ENCODE measurements around the gene ARHGAP6.
"Not testable (repeated sequence)": the region's sequence is repeated elsewhere in the genome, so short reads cannot be mapped to it uniquely, and the experiment has no call there.

ARHGAP6 gene

GRCh38 chrX:11241720-11242119 is 424.0 kb downstream of the ARHGAP6 start:
- H3K4me1 ChIP-seq (ENCODE audit: control insufficient read depth in 1 of 2, insufficient read depth in 2 of 2, low read length in 2 of 2) = no peaks in the 10 kb centered on the region
- no peak overlapping the region for H3K4me3 ChIP-seq (ENCODE audit: low read depth in 1 of 2, low read length in 2 of 2)
- no peak overlapping the region for H3K27ac ChIP-seq (ENCODE audit: low read depth, low read length)
- no peaks in the 10 kb centered on the region for H3K36me3 ChIP-seq (ENCODE audit: control insufficient read depth in 1 of 2, insufficient read depth in 2 of 2, low read length in 2 of 2)
- no peaks in the 10 kb centered on the region for H3K27me3 ChIP-seq (ENCODE audit: control insufficient read depth in 1 of 2, insufficient read depth in 2 of 2, low read length in 2 of 2)
- H3K9me3 ChIP-seq (ENCODE audit: control insufficient read depth in 1 of 2, low read length in 2 of 2) = no peaks in the 10 kb centered on the region
- no peak overlapping the region for H3K9ac ChIP-seq (ENCODE audit: low read depth in 1 of 2, low read length in 2 of 2)

- H3K9ac ChIP-seq (ENCODE audit: low read depth in 1 of 2, low read length in 2 of 2) = no peak overlapping the region
- H3K4me1 ChIP-seq (ENCODE audit: control insufficient read depth in 1 of 2, insufficient read depth in 2 of 2, low read length in 2 of 2) = no peaks in the 10 kb centered on the region
- H3K36me3 ChIP-seq (ENCODE audit: control insufficient read depth in 1 of 2, insufficient read depth in 2 of 2, low read length in 2 of 2) = no peaks in the 10 kb centered on the region
- H3K27ac ChIP-seq (ENCODE audit: low read depth, low read length) = no peak overlapping the region
- no peaks in the 10 kb centered on the region for H3K27me3 ChIP-seq (ENCODE audit: control insufficient read depth in 1 of 2, insufficient read depth in 2 of 2, low read length in 2 of 2)
- H3K4me3 ChIP-seq (ENCODE audit: low read depth in 1 of 2, low read length in 2 of 2) = no peak overlapping the region
- H3K9me3 ChIP-seq (ENCODE audit: control insufficient read depth in 1 of 2, low read length in 2 of 2) = no peaks in the 10 kb centered on the region
These were observed 426.5 kb downstream of the ARHGAP6 start for GRCh38 chrX:11239230-11239629.

GRCh38 chrX:11235377-11235776 is 430.3 kb downstream of the ARHGAP6 start:
- H3K27ac ChIP-seq (ENCODE audit: low read depth, low read length); H3K4me1 ChIP-seq (ENCODE audit: control insufficient read depth in 1 of 2, insufficient read depth in 2 of 2, low read length in 2 of 2); H3K4me3 ChIP-seq (ENCODE audit: low read depth in 1 of 2, low read length in 2 of 2); H3K27me3 ChIP-seq (ENCODE audit: control insufficient read depth in 1 of 2, insufficient read depth in 2 of 2, low read length in 2 of 2); H3K36me3 ChIP-seq (ENCODE audit: control insufficient read depth in 1 of 2, insufficient read depth in 2 of 2, low read length in 2 of 2); H3K9ac ChIP-seq (ENCODE audit: low read depth in 1 of 2, low read length in 2 of 2); H3K9me3 ChIP-seq (ENCODE audit: control insufficient read depth in 1 of 2, low read length in 2 of 2): not testable (repeated sequence)

- H3K36me3 ChIP-seq (ENCODE audit: control insufficient read depth in 1 of 2, insufficient read depth in 2 of 2, low read length in 2 of 2) = no peaks in the 10 kb centered on the region
- no peak overlapping the region for H3K27ac ChIP-seq (ENCODE audit: low read depth, low read length)
- H3K4me3 ChIP-seq (ENCODE audit: low read depth in 1 of 2, low read length in 2 of 2) = no peak overlapping the region
- H3K27me3 ChIP-seq (ENCODE audit: control insufficient read depth in 1 of 2, insufficient read depth in 2 of 2, low read length in 2 of 2) = no peaks in the 10 kb centered on the region
- H3K9me3 ChIP-seq (ENCODE audit: control insufficient read depth in 1 of 2, low read length in 2 of 2) = no peaks in the 10 kb centered on the region
- no peak overlapping the region for H3K9ac ChIP-seq (ENCODE audit: low read depth in 1 of 2, low read length in 2 of 2)
- H3K4me1 ChIP-seq (ENCODE audit: control insufficient read depth in 1 of 2, insufficient read depth in 2 of 2, low read length in 2 of 2) = no peaks in the 10 kb centered on the region
These were observed 450.4 kb downstream of the ARHGAP6 start for GRCh38 chrX:11215191-11215921.

- no peaks in the 10 kb centered on the region for H3K4me1 ChIP-seq (ENCODE audit: control insufficient read depth in 1 of 2, insufficient read depth in 2 of 2, low read length in 2 of 2)
- no peak overlapping the region for H3K9ac ChIP-seq (ENCODE audit: low read depth in 1 of 2, low read length in 2 of 2)
- H3K9me3 ChIP-seq (ENCODE audit: control insufficient read depth in 1 of 2, low read length in 2 of 2) = no peaks in the 10 kb centered on the region
- H3K27me3 ChIP-seq (ENCODE audit: control insufficient read depth in 1 of 2, insufficient read depth in 2 of 2, low read length in 2 of 2) = no peaks in the 10 kb centered on the region
- no peaks in the 10 kb centered on the region for H3K36me3 ChIP-seq (ENCODE audit: control insufficient read depth in 1 of 2, insufficient read depth in 2 of 2, low read length in 2 of 2)
- no peak overlapping the region for H3K27ac ChIP-seq (ENCODE audit: low read depth, low read length)
- no peak overlapping the region for H3K4me3 ChIP-seq (ENCODE audit: low read depth in 1 of 2, low read length in 2 of 2)
These were observed 451.2 kb downstream of the ARHGAP6 start for GRCh38 chrX:11214346-11215190.

- no peak overlapping the region for H3K4me3 ChIP-seq (ENCODE audit: low read depth in 1 of 2, low read length in 2 of 2)
These were observed 453.0 kb downstream of the ARHGAP6 start for GRCh38 chrX:11212741-11213140.

GRCh38 chrX:11210415-11210801 is 455.3 kb downstream of the ARHGAP6 start:
- Histone ChIP-seq H3K9ac (ENCODE audit: low read depth in 1 of 2, low read length in 2 of 2) (no peak overlapping the region), H3K9me3 (ENCODE audit: control insufficient read depth in 1 of 2, low read length in 2 of 2) (no peaks in the 10 kb centered on the region), H3K27ac (ENCODE audit: low read depth, low read length) (no peak overlapping the region), H3K4me1 (ENCODE audit: control insufficient read depth in 1 of 2, insufficient read depth in 2 of 2, low read length in 2 of 2) (no peaks in the 10 kb centered on the region), H3K27me3 (ENCODE audit: control insufficient read depth in 1 of 2, insufficient read depth in 2 of 2, low read length in 2 of 2) (no peaks in the 10 kb centered on the region), H3K4me3 (ENCODE audit: low read depth in 1 of 2, low read length in 2 of 2) (no peak overlapping the region), H3K36me3 (ENCODE audit: control insufficient read depth in 1 of 2, insufficient read depth in 2 of 2, low read length in 2 of 2) (no peaks in the 10 kb centered on the region)

More at GRCh38 chrX:11212741-11213140, 453.0 kb downstream of the ARHGAP6 start:
- Histone ChIP-seq H3K9ac (ENCODE audit: low read depth in 1 of 2, low read length in 2 of 2) (no peak overlapping the region), H3K27ac (ENCODE audit: low read depth, low read length) (no peak overlapping the region), H3K27me3 (ENCODE audit: control insufficient read depth in 1 of 2, insufficient read depth in 2 of 2, low read length in 2 of 2) (no peaks in the 10 kb centered on the region), H3K4me1 (ENCODE audit: control insufficient read depth in 1 of 2, insufficient read depth in 2 of 2, low read length in 2 of 2) (no peaks in the 10 kb centered on the region), H3K36me3 (ENCODE audit: control insufficient read depth in 1 of 2, insufficient read depth in 2 of 2, low read length in 2 of 2) (no peaks in the 10 kb centered on the region), H3K9me3 (ENCODE audit: control insufficient read depth in 1 of 2, low read length in 2 of 2) (no peaks in the 10 kb centered on the region)

GRCh38 chrX:11209798-11210414 is 455.8 kb downstream of the ARHGAP6 start:
- H3K4me3 ChIP-seq (ENCODE audit: low read depth in 1 of 2, low read length in 2 of 2) = no peak overlapping the region
- no peaks in the 10 kb centered on the region for H3K27me3 ChIP-seq (ENCODE audit: control insufficient read depth in 1 of 2, insufficient read depth in 2 of 2, low read length in 2 of 2)
- H3K4me1 ChIP-seq (ENCODE audit: control insufficient read depth in 1 of 2, insufficient read depth in 2 of 2, low read length in 2 of 2) = no peaks in the 10 kb centered on the region
- H3K9ac ChIP-seq (ENCODE audit: low read depth in 1 of 2, low read length in 2 of 2) = no peak overlapping the region
- no peak overlapping the region for H3K27ac ChIP-seq (ENCODE audit: low read depth, low read length)
- no peaks in the 10 kb centered on the region for H3K9me3 ChIP-seq (ENCODE audit: control insufficient read depth in 1 of 2, low read length in 2 of 2)
- no peaks in the 10 kb centered on the region for H3K36me3 ChIP-seq (ENCODE audit: control insufficient read depth in 1 of 2, insufficient read depth in 2 of 2, low read length in 2 of 2)

GRCh38 chrX:11206716-11207115 is 459.0 kb downstream of the ARHGAP6 start:
- Histone ChIP-seq H3K9ac (ENCODE audit: low read depth in 1 of 2, low read length in 2 of 2) (no peak overlapping the region), H3K27ac (ENCODE audit: low read depth, low read length) (no peak overlapping the region), H3K36me3 (ENCODE audit: control insufficient read depth in 1 of 2, insufficient read depth in 2 of 2, low read length in 2 of 2) (no peaks in the 10 kb centered on the region), H3K4me3 (ENCODE audit: low read depth in 1 of 2, low read length in 2 of 2) (no peak overlapping the region), H3K27me3 (ENCODE audit: control insufficient read depth in 1 of 2, insufficient read depth in 2 of 2, low read length in 2 of 2) (no peaks in the 10 kb centered on the region), H3K4me1 (ENCODE audit: control insufficient read depth in 1 of 2, insufficient read depth in 2 of 2, low read length in 2 of 2) (no peaks in the 10 kb centered on the region), H3K9me3 (ENCODE audit: control insufficient read depth in 1 of 2, low read length in 2 of 2) (no peaks in the 10 kb centered on the region)

GRCh38 chrX:11205796-11206195 is 459.9 kb downstream of the ARHGAP6 start:
- H3K4me3 ChIP-seq (ENCODE audit: low read depth in 1 of 2, low read length in 2 of 2) = no peak overlapping the region
- H3K4me1 ChIP-seq (ENCODE audit: control insufficient read depth in 1 of 2, insufficient read depth in 2 of 2, low read length in 2 of 2) = no peaks in the 10 kb centered on the region
- no peak overlapping the region for H3K9ac ChIP-seq (ENCODE audit: low read depth in 1 of 2, low read length in 2 of 2)
- H3K9me3 ChIP-seq (ENCODE audit: control insufficient read depth in 1 of 2, low read length in 2 of 2) = no peaks in the 10 kb centered on the region
- H3K27ac ChIP-seq (ENCODE audit: low read depth, low read length) = no peak overlapping the region
- no peaks in the 10 kb centered on the region for H3K36me3 ChIP-seq (ENCODE audit: control insufficient read depth in 1 of 2, insufficient read depth in 2 of 2, low read length in 2 of 2)
- no peaks in the 10 kb centered on the region for H3K27me3 ChIP-seq (ENCODE audit: control insufficient read depth in 1 of 2, insufficient read depth in 2 of 2, low read length in 2 of 2)
